Esophagus squamous epithelium (tissue), 4 donors: ENCODE results near the gene SUGP1.

Experiments used
- CTCF ChIP-seq, 6 experiments: fragments of 450-650 bp in 4 of 6; fragments of 200-600 bp in 2 of 6; sonication (generic) in 2 of 6; IDR thresholded peaks; one replicate each; pipeline ENCODE4 v1.5.1; 2016 to 2019; ENCODE audit warnings: antibody characterized with exemption in 6 of 6, mild to moderate bottlenecking in 4 of 6, moderate library complexity in 4 of 6
- POLR2A ChIP-seq, 4 donors: fragments of 450-650 bp; IDR thresholded peaks; one replicate each; pipeline ENCODE4 v1.6.1; 2017; ENCODE audit warnings: antibody characterized with exemption in 4 of 4, mild to moderate bottlenecking in 4 of 4, moderate library complexity in 3 of 4

- TF ChIP-seq CTCF (IDR thresholded peaks at IDR 0.05) = no peak
- no peak for TF ChIP-seq POLR2A (IDR thresholded peaks at IDR 0.05)
These were observed 59.7 kb downstream of the SUGP1 start for GRCh38 chr19:19260417-19261214.
